NB4 (cell line): ENCODE results near the gene FITM1.

Experiments
- CTCF ChIP-seq: IDR thresholded peaks from one replicate; pipeline ENCODE4 v1.5.1; 2012; ENCODE audit warnings: low read depth, low read length
- MAX ChIP-seq: IDR thresholded peaks from 2 replicates; pipeline ENCODE4 v1.6.1; 2011; ENCODE audit warnings: low read depth, low read length
- POLR2A ChIP-seq: IDR thresholded peaks from 2 replicates; pipeline ENCODE4 v1.6.1; 2011; ENCODE audit warnings: mild to moderate bottlenecking; ENCODE audit not compliant: insufficient read length; ENCODE audit errors: extremely low read depth

- TF ChIP-seq CTCF (no peak), POLR2A (no peak), MAX (no peak)
Observed at GRCh38 chr14:24085215-24085614, 45.2 kb upstream of the FITM1 start.
